ENCODE results near the gene FGD3.

The FGD3 gene

GRCh38 chr9:92960561-92961290, 13.4 kb downstream of the FGD3 start:
- FAIRE-seq, result no peak

GRCh38 chr9:92961627-92962302, 14.4 kb downstream of the FGD3 start:
- no peak for FAIRE-seq

- FAIRE-seq, result no peak
These were observed 15.0 kb downstream of the FGD3 start for GRCh38 chr9:92962303-92962649.

- FAIRE-seq, result no peak
These were observed 15.5 kb downstream of the FGD3 start for GRCh38 chr9:92962846-92963245.

- no peak for FAIRE-seq
These were observed 16.7 kb downstream of the FGD3 start for GRCh38 chr9:92963831-92964606.

GRCh38 chr9:92964607-92965060, 17.3 kb downstream of the FGD3 start:
- FAIRE-seq, result no peak

GRCh38 chr9:92965061-92965758, 17.9 kb downstream of the FGD3 start:
- FAIRE-seq, result no peak

- FAIRE-seq, result no peak
These were observed 18.6 kb downstream of the FGD3 start for GRCh38 chr9:92965759-92966517.

- no peak for FAIRE-seq
These were observed 19.1 kb downstream of the FGD3 start for GRCh38 chr9:92966518-92966800.

GRCh38 chr9:92968081-92968480, 20.8 kb downstream of the FGD3 start:
- FAIRE-seq, result no peak

GRCh38 chr9:92969516-92970466, 22.5 kb downstream of the FGD3 start:
- no peak for FAIRE-seq

GRCh38 chr9:92970467-92970923, 23.2 kb downstream of the FGD3 start:
- no peak for FAIRE-seq

- FAIRE-seq, result no peak
These were observed 23.8 kb downstream of the FGD3 start for GRCh38 chr9:92971121-92971520.

- no peak for FAIRE-seq
These were observed 24.5 kb downstream of the FGD3 start for GRCh38 chr9:92971776-92972175.

GRCh38 chr9:92973700-92974099, 26.4 kb downstream of the FGD3 start:
- FAIRE-seq, result no peak

GRCh38 chr9:92974161-92974661, 26.9 kb downstream of the FGD3 start:
- FAIRE-seq, result no peak

GRCh38 chr9:92974761-92975755, 27.7 kb downstream of the FGD3 start:
- FAIRE-seq, result no peak

GRCh38 chr9:92976431-92976830, 29.1 kb downstream of the FGD3 start:
- FAIRE-seq, result no peak

- FAIRE-seq, result no peak
These were observed 30.0 kb downstream of the FGD3 start for GRCh38 chr9:92977279-92977678.
